ENCODE results near the gene RUBCN.

RUBCN gene

GRCh38 chr3:197736491-197737318 is at the start of gene RUBCN:
Gene RUBCN, minus strand, starts transcription at chr3:197736904. Its CDS starts 185 bp downstream, at chr3:197736719.
- peak; percentile 86 to 87 for DNase-seq

GRCh38 chr3:197784019-197784585 is 47.4 kb upstream of the RUBCN start:
- DNase-seq: no peak

GRCh38 chr3:197782230-197782629 is 45.5 kb upstream of the RUBCN start:
- no peak for DNase-seq

- no peak for DNase-seq
These were observed 38.6 kb upstream of the RUBCN start for GRCh38 chr3:197775317-197775716.

GRCh38 chr3:197761784-197762183 is 25.1 kb upstream of the RUBCN start:
- DNase-seq: no peak

GRCh38 chr3:197758512-197758911 is 21.8 kb upstream of the RUBCN start:
- no peak for DNase-seq

- DNase-seq: no peak
These were observed 20.0 kb upstream of the RUBCN start for GRCh38 chr3:197756704-197757103.

- DNase-seq: no peak
These were observed 16.6 kb upstream of the RUBCN start for GRCh38 chr3:197753263-197753662.

GRCh38 chr3:197752107-197752506 is 15.4 kb upstream of the RUBCN start:
- DNase-seq: peak in 1 of 2 donors; percentile 7

- peak; percentile 22 to 24 for DNase-seq
These were observed 14.4 kb upstream of the RUBCN start for GRCh38 chr3:197750858-197751737.

GRCh38 chr3:197750396-197750831 is 13.7 kb upstream of the RUBCN start:
- DNase-seq: peak; percentile 49 to 55

- peak; percentile 84 to 86 for DNase-seq
These were observed 13.1 kb upstream of the RUBCN start, which contains the start of gene FYTTD1 for GRCh38 chr3:197749601-197750395. Gene FYTTD1, plus strand, starts transcription at chr3:197749883. Its CDS starts 89 bp downstream, at chr3:197749972.

- peak; percentile 49 to 57 for DNase-seq
These were observed 12.6 kb upstream of the RUBCN start for GRCh38 chr3:197749315-197749600.

GRCh38 chr3:197748597-197749314 is 12.1 kb upstream of the RUBCN start:
- DNase-seq: no peak

- no peak for DNase-seq
These were observed 10.1 kb upstream of the RUBCN start for GRCh38 chr3:197746801-197747237.

GRCh38 chr3:197746209-197746608 is 9.5 kb upstream of the RUBCN start:
- no peak for DNase-seq

GRCh38 chr3:197742787-197743186 is 6.1 kb upstream of the RUBCN start:
- DNase-seq: no peak

- DNase-seq: no peak
These were observed 1.2 kb upstream of the RUBCN start for GRCh38 chr3:197737749-197738462.

- no peak for DNase-seq
These were observed 580 bp upstream of the RUBCN start for GRCh38 chr3:197737319-197737649.

- DNase-seq: peak; percentile 35 to 38
These were observed 654 bp downstream of the RUBCN start for GRCh38 chr3:197736010-197736490.

- DNase-seq: no peak
These were observed 1.9 kb downstream of the RUBCN start for GRCh38 chr3:197734667-197735318.
